HepG2 (cell line): ENCODE measurements around the gene ALDH1A1. TPM values are rescaled to one million over a fixed set of nuclear protein-coding genes. Genes with fewer than 3 reads are reported as not detected.

Source experiments
- EHMT2 ChIP-seq: fragments of 200-600 bp; sonication (generic); IDR thresholded peaks from 2 replicates; pipeline ENCODE4 v1.7.0; 2017; ENCODE audit warnings: antibody characterized with exemption, low read depth, low read length, borderline replicate concordance
- HDAC2 ChIP-seq: sonication (generic); formaldehyde crosslinking; IDR thresholded peaks from 2 replicates; pipeline ENCODE4 v1.4.0; 2020; ENCODE audit warnings: missing genetic modification reagents
- KDM6A ChIP-seq: IDR thresholded peaks from 2 replicates; pipeline ENCODE4 v1.6.1; 2016; ENCODE audit warnings: low read depth
- KLF6 ChIP-seq: IDR thresholded peaks from 2 replicates; pipeline ENCODE4 v1.8.0; 2016; ENCODE audit warnings: missing biosample characterization, missing genetic modification reagents
- MAFK ChIP-seq, 2 experiments: IDR thresholded peaks in 1 of 2; conservative IDR thresholded peaks in 1 of 2; 2 replicates each; pipeline ENCODE4 v1.6.1; 2011; ENCODE audit warnings: improper control_type of control experiment in 2 of 2, low read length in 2 of 2
- NCOA2 ChIP-seq: sonication (generic); formaldehyde crosslinking; IDR thresholded peaks from 2 replicates; pipeline ENCODE4 v1.8.0; 2022; ENCODE audit warnings: inconsistent platforms
- NCOR1 ChIP-seq: fragments of 200-600 bp; sonication (generic); IDR thresholded peaks from 2 replicates; pipeline ENCODE4 v1.7.0; 2017; ENCODE audit warnings: antibody characterized with exemption, low read length, borderline replicate concordance
- RBM22 ChIP-seq: fragments of 200-400 bp; formaldehyde crosslinking; optimal IDR thresholded peaks from 2 replicates; pipeline ENCODE3; 2017; ENCODE audit warnings: mild to moderate bottlenecking, low read length, moderate library complexity
- SMAD3 ChIP-seq: sonication (generic); formaldehyde crosslinking; IDR thresholded peaks from 2 replicates; pipeline ENCODE4 v1.4.0; 2020; ENCODE audit warnings: missing genetic modification reagents
- ZNF33A ChIP-seq: sonication (generic); formaldehyde crosslinking; IDR thresholded peaks from 2 replicates; pipeline ENCODE4 v1.5.1; 2020; ENCODE audit warnings: missing genetic modification reagents, mild to moderate bottlenecking, moderate library complexity, borderline replicate concordance
- polyA plus RNA-seq, 8 experiments: library from polyadenylated mRNA; depleted of rRNA in 3 of 8; stranded (reverse) in 7 of 8; unstranded in 1 of 8; fragments of >200 nt; fragmentation: Illumina TruSeq in 4 of 8; extraction: Trizol in 4 of 8; gene quantifications; 2 replicates each; pipeline versions ENCODE4 v1.2.1 to v1.2.3, GENCODE V29; 2011 to 2016; ENCODE audit warnings: low read depth in 4 of 8, missing spikeins in 1 of 8, mixed read lengths in 1 of 8; ENCODE audit not compliant: insufficient read depth in 1 of 8
- total RNA-seq, 5 experiments: library from RNA; depleted of rRNA; stranded (reverse); fragments of >200 nt; fragmentation: Illumina TruSeq; extraction: Trizol; gene quantifications; 2 replicates each; pipeline ENCODE4 v1.2.3, GENCODE V29; 2016; ENCODE audit warnings: low read depth in 1 of 5
- TF ChIP-seq, protein P1 (sequence below): sonication (generic); formaldehyde crosslinking; IDR thresholded peaks from 2 replicates; pipeline ENCODE4 v1.4.0; 2020; ENCODE audit warnings: mild to moderate bottlenecking, missing genetic modification reagents
- TF ChIP-seq, protein P2 (sequence below): sonication (generic); formaldehyde crosslinking; IDR thresholded peaks from 2 replicates; pipeline ENCODE4 v1.5.1; 2020; ENCODE audit warnings: missing genetic modification reagents, mild to moderate bottlenecking, borderline replicate concordance
- TF ChIP-seq, protein P3 (sequence below), 2 experiments: sonication (generic) in 1 of 2; formaldehyde crosslinking in 1 of 2; IDR thresholded peaks; 2 replicates each; pipeline versions ENCODE4 v1.4.0 to v1.6.1; 2016 to 2020; ENCODE audit warnings: borderline replicate concordance in 1 of 2, low read depth in 1 of 2, mild to moderate bottlenecking in 1 of 2, missing genetic modification reagents in 1 of 2
- TF ChIP-seq, protein P4 (sequence below): sonication (generic); formaldehyde crosslinking; IDR thresholded peaks from 2 replicates; pipeline ENCODE4 v1.8.1; 2023; ENCODE audit warnings: missing genetic modification reagents, inconsistent platforms, borderline replicate concordance

ALDH1A1 gene
- total and polyA plus RNA-seq, 2 of the 13 experiments (the other 11 are each of a cell fraction or from before 2014, with no cell fraction given) = 88.2 to 439 TPM

DNA sequence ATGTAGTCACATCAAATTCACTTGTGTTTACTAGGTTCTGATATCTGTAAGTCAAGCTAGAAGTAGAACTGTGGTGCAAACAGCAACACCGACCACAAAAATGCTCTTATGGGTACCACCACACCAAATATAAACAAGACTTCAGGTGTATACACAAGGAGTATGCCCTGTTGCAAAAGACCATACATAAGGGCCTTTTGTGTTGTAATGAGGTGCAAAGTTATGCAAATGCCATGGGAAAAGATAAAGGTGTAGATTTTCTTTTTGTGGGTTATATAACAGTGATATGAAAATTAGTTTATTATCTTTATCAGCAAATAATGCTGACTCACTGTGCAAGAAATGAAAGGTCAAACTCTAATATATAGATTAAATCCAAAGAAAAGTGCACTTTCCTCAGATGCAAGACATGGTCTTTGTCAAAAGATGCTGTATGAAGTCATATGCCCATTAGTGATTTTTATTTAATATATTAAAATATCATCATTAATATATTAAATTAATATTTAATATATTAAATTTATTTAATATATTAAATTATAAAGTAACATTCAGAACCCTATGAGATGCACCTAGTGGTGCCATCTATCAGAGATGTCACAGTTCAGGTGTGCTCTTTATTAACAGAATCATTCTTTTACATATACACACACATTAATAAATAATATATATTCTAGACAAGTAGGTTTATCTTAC, 26.7 kb upstream of the ALDH1A1 start (continued):
- TF ChIP-seq, protein P1, sequence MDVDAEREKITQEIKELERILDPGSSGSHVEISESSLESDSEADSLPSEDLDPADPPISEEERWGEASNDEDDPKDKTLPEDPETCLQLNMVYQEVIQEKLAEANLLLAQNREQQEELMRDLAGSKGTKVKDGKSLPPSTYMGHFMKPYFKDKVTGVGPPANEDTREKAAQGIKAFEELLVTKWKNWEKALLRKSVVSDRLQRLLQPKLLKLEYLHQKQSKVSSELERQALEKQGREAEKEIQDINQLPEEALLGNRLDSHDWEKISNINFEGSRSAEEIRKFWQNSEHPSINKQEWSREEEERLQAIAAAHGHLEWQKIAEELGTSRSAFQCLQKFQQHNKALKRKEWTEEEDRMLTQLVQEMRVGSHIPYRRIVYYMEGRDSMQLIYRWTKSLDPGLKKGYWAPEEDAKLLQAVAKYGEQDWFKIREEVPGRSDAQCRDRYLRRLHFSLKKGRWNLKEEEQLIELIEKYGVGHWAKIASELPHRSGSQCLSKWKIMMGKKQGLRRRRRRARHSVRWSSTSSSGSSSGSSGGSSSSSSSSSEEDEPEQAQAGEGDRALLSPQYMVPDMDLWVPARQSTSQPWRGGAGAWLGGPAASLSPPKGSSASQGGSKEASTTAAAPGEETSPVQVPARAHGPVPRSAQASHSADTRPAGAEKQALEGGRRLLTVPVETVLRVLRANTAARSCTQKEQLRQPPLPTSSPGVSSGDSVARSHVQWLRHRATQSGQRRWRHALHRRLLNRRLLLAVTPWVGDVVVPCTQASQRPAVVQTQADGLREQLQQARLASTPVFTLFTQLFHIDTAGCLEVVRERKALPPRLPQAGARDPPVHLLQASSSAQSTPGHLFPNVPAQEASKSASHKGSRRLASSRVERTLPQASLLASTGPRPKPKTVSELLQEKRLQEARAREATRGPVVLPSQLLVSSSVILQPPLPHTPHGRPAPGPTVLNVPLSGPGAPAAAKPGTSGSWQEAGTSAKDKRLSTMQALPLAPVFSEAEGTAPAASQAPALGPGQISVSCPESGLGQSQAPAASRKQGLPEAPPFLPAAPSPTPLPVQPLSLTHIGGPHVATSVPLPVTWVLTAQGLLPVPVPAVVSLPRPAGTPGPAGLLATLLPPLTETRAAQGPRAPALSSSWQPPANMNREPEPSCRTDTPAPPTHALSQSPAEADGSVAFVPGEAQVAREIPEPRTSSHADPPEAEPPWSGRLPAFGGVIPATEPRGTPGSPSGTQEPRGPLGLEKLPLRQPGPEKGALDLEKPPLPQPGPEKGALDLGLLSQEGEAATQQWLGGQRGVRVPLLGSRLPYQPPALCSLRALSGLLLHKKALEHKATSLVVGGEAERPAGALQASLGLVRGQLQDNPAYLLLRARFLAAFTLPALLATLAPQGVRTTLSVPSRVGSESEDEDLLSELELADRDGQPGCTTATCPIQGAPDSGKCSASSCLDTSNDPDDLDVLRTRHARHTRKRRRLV = 0 out of 2 replicates have a peak, but pooled peaks have one; percentile 28
- TF ChIP-seq NCOA2 (CRISPR knock-in tag) = peak; percentile 92
- TF ChIP-seq, protein P2, sequence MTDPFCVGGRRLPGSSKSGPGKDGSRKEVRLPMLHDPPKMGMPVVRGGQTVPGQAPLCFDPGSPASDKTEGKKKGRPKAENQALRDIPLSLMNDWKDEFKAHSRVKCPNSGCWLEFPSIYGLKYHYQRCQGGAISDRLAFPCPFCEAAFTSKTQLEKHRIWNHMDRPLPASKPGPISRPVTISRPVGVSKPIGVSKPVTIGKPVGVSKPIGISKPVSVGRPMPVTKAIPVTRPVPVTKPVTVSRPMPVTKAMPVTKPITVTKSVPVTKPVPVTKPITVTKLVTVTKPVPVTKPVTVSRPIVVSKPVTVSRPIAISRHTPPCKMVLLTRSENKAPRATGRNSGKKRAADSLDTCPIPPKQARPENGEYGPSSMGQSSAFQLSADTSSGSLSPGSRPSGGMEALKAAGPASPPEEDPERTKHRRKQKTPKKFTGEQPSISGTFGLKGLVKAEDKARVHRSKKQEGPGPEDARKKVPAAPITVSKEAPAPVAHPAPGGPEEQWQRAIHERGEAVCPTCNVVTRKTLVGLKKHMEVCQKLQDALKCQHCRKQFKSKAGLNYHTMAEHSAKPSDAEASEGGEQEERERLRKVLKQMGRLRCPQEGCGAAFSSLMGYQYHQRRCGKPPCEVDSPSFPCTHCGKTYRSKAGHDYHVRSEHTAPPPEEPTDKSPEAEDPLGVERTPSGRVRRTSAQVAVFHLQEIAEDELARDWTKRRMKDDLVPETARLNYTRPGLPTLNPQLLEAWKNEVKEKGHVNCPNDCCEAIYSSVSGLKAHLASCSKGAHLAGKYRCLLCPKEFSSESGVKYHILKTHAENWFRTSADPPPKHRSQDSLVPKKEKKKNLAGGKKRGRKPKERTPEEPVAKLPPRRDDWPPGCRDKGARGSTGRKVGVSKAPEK (CRISPR knock-in tag) = no peak
- TF ChIP-seq NCOR1 = peak; percentile 70; the same call in 1 of the 2 replicates
- TF ChIP-seq ZNF33A = no peak
- TF ChIP-seq, protein P3, sequence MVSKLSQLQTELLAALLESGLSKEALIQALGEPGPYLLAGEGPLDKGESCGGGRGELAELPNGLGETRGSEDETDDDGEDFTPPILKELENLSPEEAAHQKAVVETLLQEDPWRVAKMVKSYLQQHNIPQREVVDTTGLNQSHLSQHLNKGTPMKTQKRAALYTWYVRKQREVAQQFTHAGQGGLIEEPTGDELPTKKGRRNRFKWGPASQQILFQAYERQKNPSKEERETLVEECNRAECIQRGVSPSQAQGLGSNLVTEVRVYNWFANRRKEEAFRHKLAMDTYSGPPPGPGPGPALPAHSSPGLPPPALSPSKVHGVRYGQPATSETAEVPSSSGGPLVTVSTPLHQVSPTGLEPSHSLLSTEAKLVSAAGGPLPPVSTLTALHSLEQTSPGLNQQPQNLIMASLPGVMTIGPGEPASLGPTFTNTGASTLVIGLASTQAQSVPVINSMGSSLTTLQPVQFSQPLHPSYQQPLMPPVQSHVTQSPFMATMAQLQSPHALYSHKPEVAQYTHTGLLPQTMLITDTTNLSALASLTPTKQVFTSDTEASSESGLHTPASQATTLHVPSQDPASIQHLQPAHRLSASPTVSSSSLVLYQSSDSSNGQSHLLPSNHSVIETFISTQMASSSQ (IDR thresholded peaks at IDR 0.05; ENCODE audit: low read depth) = peak; percentile 66; the same call in 1 of the 2 replicates
- TF ChIP-seq, protein P3 (CRISPR knock-in tag; IDR thresholded peaks at IDR 0.05; ENCODE audit: borderline replicate concordance) = peak; percentile 50; the same call in 1 of the 2 replicates
- 0 out of 2 replicates have a peak, but pooled peaks have one; percentile 32 for TF ChIP-seq KDM6A
- TF ChIP-seq SMAD3 (CRISPR knock-in tag) = 0 out of 2 replicates have a peak, but pooled peaks have one; percentile 38
- 0 out of 2 replicates have a peak, but pooled peaks have one; percentile 39 for TF ChIP-seq KLF6 (CRISPR knock-in tag)
- TF ChIP-seq, protein P4, sequence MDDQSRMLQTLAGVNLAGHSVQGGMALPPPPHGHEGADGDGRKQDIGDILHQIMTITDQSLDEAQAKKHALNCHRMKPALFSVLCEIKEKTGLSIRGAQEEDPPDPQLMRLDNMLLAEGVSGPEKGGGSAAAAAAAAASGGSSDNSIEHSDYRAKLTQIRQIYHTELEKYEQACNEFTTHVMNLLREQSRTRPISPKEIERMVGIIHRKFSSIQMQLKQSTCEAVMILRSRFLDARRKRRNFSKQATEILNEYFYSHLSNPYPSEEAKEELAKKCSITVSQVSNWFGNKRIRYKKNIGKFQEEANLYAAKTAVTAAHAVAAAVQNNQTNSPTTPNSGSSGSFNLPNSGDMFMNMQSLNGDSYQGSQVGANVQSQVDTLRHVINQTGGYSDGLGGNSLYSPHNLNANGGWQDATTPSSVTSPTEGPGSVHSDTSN (CRISPR knock-in tag) = no peak
- peak; percentile 67 to 70 for TF ChIP-seq MAFK (conservative IDR thresholded peaks at IDR 0.05 in 1 of 2, IDR thresholded peaks at IDR 0.05 in 1 of 2; ENCODE audit: low read length in 2 of 2)
- no peak for TF ChIP-seq RBM22
- peak; percentile 37; the same call in 1 of the 2 replicates for TF ChIP-seq EHMT2
- peak; percentile 28; the same call in 1 of the 2 replicates for TF ChIP-seq HDAC2 (CRISPR knock-in tag)
